Skin epidermis (tissue), 12 donors: ENCODE data around the gene ZNF254.
"Not testable (repeated sequence)": the region's sequence is repeated elsewhere in the genome, so short reads cannot be mapped to it uniquely, and the experiment has no call there.

Source experiments
- H3K27ac ChIP-seq, 21 experiments: fragments of 200-600 bp; sonication (generic) in 11 of 21; one replicate each; pipeline ENCODE4 v1.5.0; 2020; ENCODE audit warnings: mild to moderate bottlenecking in 3 of 21, inconsistent platforms in 2 of 21, moderate library complexity in 2 of 21
- H3K4me3 ChIP-seq, 7 experiments: fragments of 200-600 bp; sonication (generic) in 2 of 7; one replicate each; pipeline ENCODE4 v1.5.0; 2020; ENCODE audit warnings: inconsistent platforms in 2 of 7, mild to moderate bottlenecking in 2 of 7, moderate library complexity in 1 of 7

The ZNF254 gene

GRCh38 chr19:24086974-24087595 is at the start of gene ZNF254:
TSS of gene ZNF254 (plus strand) at chr19:24087187. CDS start at chr19:24087308, 121 bp downstream.
- Histone ChIP-seq H3K27ac (peak within 1 kb of the TSS in 20 of 21 experiments; percentile 61 to 98 (median 92)), H3K4me3 (peak within 1 kb of the TSS; percentile 53 to 79 (median 61))

GRCh38 chr19:24040621-24041020 is 46.4 kb upstream of the ZNF254 start:
- no peak overlapping the region for H3K4me3 ChIP-seq
- H3K27ac ChIP-seq = no peak overlapping the region

- not testable (repeated sequence) for H3K27ac ChIP-seq, H3K4me3 ChIP-seq
Observed at GRCh38 chr19:24041326-24041725, 45.7 kb upstream of the ZNF254 start.

GRCh38 chr19:24046550-24046949 is 40.4 kb upstream of the ZNF254 start:
- Histone ChIP-seq H3K4me3 (no peak overlapping the region), H3K27ac (no peak overlapping the region)

- Histone ChIP-seq H3K27ac (no peak overlapping the region), H3K4me3 (no peak overlapping the region)
Observed at GRCh38 chr19:24048261-24048660, 38.7 kb upstream of the ZNF254 start.

- no peak overlapping the region for H3K4me3 ChIP-seq
- no peak overlapping the region for H3K27ac ChIP-seq
Observed at GRCh38 chr19:24049537-24049936, 37.5 kb upstream of the ZNF254 start.

GRCh38 chr19:24051516-24051915 is 35.5 kb upstream of the ZNF254 start:
- no peak overlapping the region for H3K4me3 ChIP-seq
- peak overlapping the region in 4 of 21 experiments; percentile 29 to 58 (median 42) for H3K27ac ChIP-seq

GRCh38 chr19:24052811-24053210 is 34.2 kb upstream of the ZNF254 start:
- H3K4me3 ChIP-seq = no peak overlapping the region
- peak overlapping the region in 3 of 21 experiments; percentile 21 to 48 (median 39) for H3K27ac ChIP-seq

GRCh38 chr19:24053601-24054000 is 33.4 kb upstream of the ZNF254 start:
- Histone ChIP-seq H3K27ac (peak overlapping the region in 5 of 21 experiments; percentile 17 to 43 (median 33)), H3K4me3 (no peak overlapping the region)

- Histone ChIP-seq H3K27ac (peak overlapping the region in 10 of 21 experiments; percentile 17 to 68 (median 44)), H3K4me3 (no peak overlapping the region)
Observed at GRCh38 chr19:24054044-24054935, 32.7 kb upstream of the ZNF254 start.

GRCh38 chr19:24055548-24055947 is 31.4 kb upstream of the ZNF254 start:
- H3K4me3 ChIP-seq = no peak overlapping the region

GRCh38 chr19:24057144-24057543 is 29.8 kb upstream of the ZNF254 start:
- Histone ChIP-seq H3K27ac (peak overlapping the region in 2 of 21 experiments; percentile 22 to 24), H3K4me3 (no peak overlapping the region)

More at GRCh38 chr19:24055548-24055947, 31.4 kb upstream of the ZNF254 start:
- H3K27ac ChIP-seq = peak overlapping the region in 3 of 21 experiments; percentile 22 to 68 (median 22)

- peak overlapping the region in 3 of 21 experiments; percentile 5 to 66 (median 64) for H3K27ac ChIP-seq
Observed at GRCh38 chr19:24059563-24060295, 27.3 kb upstream of the ZNF254 start.

GRCh38 chr19:24060687-24061356 is 26.2 kb upstream of the ZNF254 start:
- Histone ChIP-seq H3K4me3 (no peak overlapping the region), H3K27ac (peak overlapping the region in 2 of 21 experiments; percentile 5 to 15)

More at GRCh38 chr19:24059563-24060295, 27.3 kb upstream of the ZNF254 start:
- H3K4me3 ChIP-seq = no peak overlapping the region

- Histone ChIP-seq H3K27ac (no peak overlapping the region), H3K4me3 (no peak overlapping the region)
Observed at GRCh38 chr19:24062190-24062589, 24.8 kb upstream of the ZNF254 start.

GRCh38 chr19:24063295-24063694 is 23.7 kb upstream of the ZNF254 start:
- Histone ChIP-seq H3K4me3 (no peak overlapping the region), H3K27ac (no peak overlapping the region)

- H3K27ac ChIP-seq = peak overlapping the region in 2 of 21 experiments; percentile 8 to 50
Observed at GRCh38 chr19:24064175-24064574, 22.8 kb upstream of the ZNF254 start.

GRCh38 chr19:24065243-24065642 is 21.7 kb upstream of the ZNF254 start:
- Histone ChIP-seq H3K4me3 (no peak overlapping the region), H3K27ac (peak overlapping the region in 2 of 21 experiments; percentile 47 to 50)

More at GRCh38 chr19:24064175-24064574, 22.8 kb upstream of the ZNF254 start:
- no peak overlapping the region for H3K4me3 ChIP-seq
